Activated naive CD4-positive, alpha-beta T cell treated with anti-CD3 and anti-CD28 coated beads, Interleukin-2, amount 10 ng/mL, durations not matched to agents 5 hours and 36 hours (primary cell): ENCODE measurements around the gene SIX2. TPM values are rescaled to one million over a fixed set of nuclear protein-coding genes. Genes with fewer than 3 reads are reported as not detected.

ENCODE experiments used
- total RNA-seq, 2 experiments: library from RNA; stranded (reverse); gene quantifications; one replicate each; pipeline ENCODE4 v1.2.3, GENCODE V29; 2021

The SIX2 gene
- not detected for total RNA-seq

GRCh38 chr2:45009303-45009927, at the start of gene SIX2:
Gene SIX2 (minus strand): TSS chr2:45009452. CDS start chr2:45009110, 342 bp downstream.

Other genes starting within 250 kb of the SIX2 start
- not detected for gene SIX3, start 67.8 kb downstream of the SIX2 start, total RNA-seq